ENCODE measurements around the gene ZSWIM1. TPM values are rescaled to one million over a fixed set of nuclear protein-coding genes. Genes with fewer than 3 reads are reported as not detected.
A peak's percentile ranks its signal among the peaks of the same experiment; 100 is the strongest.

Gene ZSWIM1
- total RNA-seq, 4 donors from 2014 or later, result 7.7 to 14.6 (median 10.9) TPM

DNA sequence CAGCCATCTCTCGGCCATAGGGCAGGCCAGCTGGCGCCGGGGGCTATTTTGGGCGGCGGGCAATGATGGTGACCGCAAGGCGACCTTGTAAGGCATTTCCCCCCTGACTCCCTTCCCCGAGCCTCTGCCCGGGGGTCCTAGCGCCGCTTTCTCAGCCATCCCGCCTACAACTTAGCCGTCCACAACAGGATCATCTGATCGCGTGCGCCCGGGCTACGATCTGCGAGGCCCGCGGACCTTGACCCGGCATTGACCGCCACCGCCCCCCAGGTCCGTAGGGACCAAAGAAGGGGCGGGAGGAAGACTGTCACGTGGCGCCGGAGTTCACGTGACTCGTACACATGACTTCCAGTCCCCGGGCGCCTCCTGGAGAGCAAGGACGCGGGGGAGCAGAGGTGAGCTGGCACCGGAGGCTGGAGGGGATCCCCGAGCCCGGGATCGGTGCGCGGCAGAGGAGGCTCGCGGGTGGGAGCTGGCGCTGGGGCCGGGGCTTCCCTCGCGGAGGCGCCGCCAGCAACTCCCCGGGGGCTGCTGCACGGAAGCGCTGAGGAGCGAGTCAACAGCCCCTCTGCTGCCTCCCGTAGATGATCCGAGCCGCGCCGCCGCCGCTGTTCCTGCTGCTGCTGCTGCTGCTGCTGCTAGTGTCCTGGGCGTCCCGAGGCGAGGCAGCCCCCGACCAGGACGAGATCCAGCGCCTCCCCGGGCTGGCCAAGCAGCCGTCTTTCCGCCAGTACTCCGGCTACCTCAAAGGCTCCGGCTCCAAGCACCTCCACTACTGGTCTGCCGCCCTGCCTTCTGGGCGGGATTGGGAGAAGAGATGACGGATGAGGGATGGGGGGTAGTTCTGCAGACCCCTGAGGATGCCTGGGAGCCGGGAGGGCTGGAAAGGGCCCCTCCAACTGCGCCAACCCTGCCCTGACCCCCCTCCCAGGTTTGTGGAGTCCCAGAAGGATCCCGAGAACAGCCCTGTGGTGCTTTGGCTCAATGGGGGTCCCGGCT is 10.3 kb downstream of the ZSWIM1 start, which contains the start of the genes CTSA and NEURL2:
Gene CTSA, plus strand, starts transcription at position 351 of the 999 bp plus-strand sequence. Its CDS starts 234 bp downstream, at position 585.
Gene NEURL2, minus strand, starts transcription at position 224 of the 999 bp plus-strand sequence. Its CDS starts 217 bp downstream, at position 7.
- peak; percentile 94 to 96 for DNase-seq
- Histone ChIP-seq H3K9me3 (no peaks in the 10 kb centered on the region), H3K36me3 (peaks cover 0 to 9% of the 10 kb centered on the region in 2 donors), H3K27me3 (no peaks in the 10 kb centered on the region), H3K4me3 (replicated peaks in 1 of 3) (peak within 1 kb of the TSS; percentile 16 to 81 (median 67)), H3K27ac (peak within 1 kb of the TSS; percentile 66 to 79 (median 68)), H3K4me1 (peaks cover 10 to 24% of the 10 kb centered on the region in 2 donors)
- 2% methylated on average over 29 to 32 of the region's 78 CpGs for WGBS, 2 donors
- TF ChIP-seq POLR2A (IDR thresholded peaks at IDR 0.05), result peak; percentile 14 to 76
- TF ChIP-seq, protein P1, sequence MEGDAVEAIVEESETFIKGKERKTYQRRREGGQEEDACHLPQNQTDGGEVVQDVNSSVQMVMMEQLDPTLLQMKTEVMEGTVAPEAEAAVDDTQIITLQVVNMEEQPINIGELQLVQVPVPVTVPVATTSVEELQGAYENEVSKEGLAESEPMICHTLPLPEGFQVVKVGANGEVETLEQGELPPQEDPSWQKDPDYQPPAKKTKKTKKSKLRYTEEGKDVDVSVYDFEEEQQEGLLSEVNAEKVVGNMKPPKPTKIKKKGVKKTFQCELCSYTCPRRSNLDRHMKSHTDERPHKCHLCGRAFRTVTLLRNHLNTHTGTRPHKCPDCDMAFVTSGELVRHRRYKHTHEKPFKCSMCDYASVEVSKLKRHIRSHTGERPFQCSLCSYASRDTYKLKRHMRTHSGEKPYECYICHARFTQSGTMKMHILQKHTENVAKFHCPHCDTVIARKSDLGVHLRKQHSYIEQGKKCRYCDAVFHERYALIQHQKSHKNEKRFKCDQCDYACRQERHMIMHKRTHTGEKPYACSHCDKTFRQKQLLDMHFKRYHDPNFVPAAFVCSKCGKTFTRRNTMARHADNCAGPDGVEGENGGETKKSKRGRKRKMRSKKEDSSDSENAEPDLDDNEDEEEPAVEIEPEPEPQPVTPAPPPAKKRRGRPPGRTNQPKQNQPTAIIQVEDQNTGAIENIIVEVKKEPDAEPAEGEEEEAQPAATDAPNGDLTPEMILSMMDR (IDR thresholded peaks at IDR 0.05), result no peak
- intact Hi-C loops (cut with DNase I), result loop anchor here (5.0 kb wide), 1 partner anchor 41 kb away; the partner anchor contains the start of gene PCIF1

DNA sequence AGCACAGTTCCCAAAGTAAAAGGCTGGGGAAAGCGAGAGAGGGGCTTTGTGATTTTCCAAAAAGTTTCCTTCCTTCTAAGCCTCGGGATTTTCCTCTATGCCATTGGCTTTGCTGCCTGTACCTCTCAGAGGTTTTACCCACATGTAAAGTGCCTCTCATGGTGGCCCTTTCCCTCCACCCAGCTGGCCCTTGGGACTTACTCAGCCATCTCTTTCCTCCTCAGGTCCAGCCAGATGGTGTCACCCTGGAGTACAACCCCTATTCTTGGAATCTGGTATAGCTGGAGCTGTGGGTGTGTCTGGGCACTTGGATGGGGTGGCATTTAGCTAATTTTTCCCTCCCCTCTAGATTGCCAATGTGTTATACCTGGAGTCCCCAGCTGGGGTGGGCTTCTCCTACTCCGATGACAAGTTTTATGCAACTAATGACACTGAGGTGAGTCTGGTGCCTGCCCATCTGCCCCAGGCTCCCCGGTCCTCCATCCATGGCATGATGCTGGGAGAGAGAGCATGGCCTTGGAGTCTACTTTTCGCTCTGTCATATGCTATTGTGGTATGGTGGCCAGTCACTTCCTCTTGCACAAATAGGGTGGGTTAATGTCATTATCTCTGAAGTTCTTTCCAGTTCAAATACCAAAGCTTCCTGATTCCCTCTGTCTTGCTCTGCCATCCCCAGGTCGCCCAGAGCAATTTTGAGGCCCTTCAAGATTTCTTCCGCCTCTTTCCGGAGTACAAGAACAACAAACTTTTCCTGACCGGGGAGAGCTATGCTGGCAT is 11.2 kb downstream of the ZSWIM1 start:
- H3K36me3 ChIP-seq, result peaks cover 0 to 9% of the 10 kb centered on the region in 2 donors
- H3K9me3 ChIP-seq, result no peaks in the 10 kb centered on the region
- 83 to 86% methylated on average over 9 of the region's 9 CpGs for WGBS, 2 donors
- DNase-seq, result peak in 1 of 2 donors; percentile 41
- intact Hi-C loops (cut with DNase I), result loop anchor here (5.0 kb wide), 1 partner anchor 40 kb away; the partner anchor contains the start of gene PCIF1
- no peak overlapping the region for H3K27ac ChIP-seq
- no peak for TF ChIP-seq POLR2A (IDR thresholded peaks at IDR 0.05)
- TF ChIP-seq, protein P1 (IDR thresholded peaks at IDR 0.05), result no peak
- H3K27me3 ChIP-seq, result no peaks in the 10 kb centered on the region
- H3K4me3 ChIP-seq (replicated peaks in 1 of 3), result peak overlapping the region in 1 of 3 donors; percentile 67
- peaks cover 10 to 24% of the 10 kb centered on the region in 2 donors for H3K4me1 ChIP-seq

GRCh38 chr20:45892828-45893500 is 11.9 kb downstream of the ZSWIM1 start:
- Histone ChIP-seq H3K4me3 (replicated peaks in 1 of 3) (no peak overlapping the region), H3K27ac (no peak overlapping the region), H3K27me3 (no peaks in the 10 kb centered on the region), H3K36me3 (peaks cover 0 to 9% of the 10 kb centered on the region in 2 donors), H3K9me3 (no peaks in the 10 kb centered on the region), H3K4me1 (peaks cover 10 to 24% of the 10 kb centered on the region in 2 donors)
- intact Hi-C loops (cut with DNase I), result loop anchor here (5.0 kb wide), 1 partner anchor 39 kb away; the partner anchor contains the start of gene PCIF1
- 75 to 78% methylated on average over 1 to 4 of the region's 4 CpGs for WGBS, 2 donors
- no peak for DNase-seq
- TF ChIP-seq, protein P1 (IDR thresholded peaks at IDR 0.05), result no peak
- no peak for TF ChIP-seq POLR2A (IDR thresholded peaks at IDR 0.05)

GRCh38 chr20:45893831-45894230 is 12.8 kb downstream of the ZSWIM1 start:
- no peak for DNase-seq
- no peak overlapping the region for H3K4me3 ChIP-seq (replicated peaks in 1 of 3)
- WGBS, 2 donors, result 87 to 96% methylated on average over 4 of the region's 4 CpGs
- peaks cover 0 to 9% of the 10 kb centered on the region in 2 donors for H3K36me3 ChIP-seq
- no peak overlapping the region for H3K27ac ChIP-seq
- intact Hi-C loops (cut with DNase I), result loop anchor here (5.0 kb wide), 1 partner anchor 38 kb away; the partner anchor contains the start of gene PCIF1
- H3K27me3 ChIP-seq, result no peaks in the 10 kb centered on the region
- no peaks in the 10 kb centered on the region for H3K9me3 ChIP-seq
- H3K4me1 ChIP-seq, result peaks cover 10 to 24% of the 10 kb centered on the region in 2 donors
- TF ChIP-seq POLR2A (IDR thresholded peaks at IDR 0.05), result no peak
- TF ChIP-seq, protein P1 (IDR thresholded peaks at IDR 0.05), result no peak
